ENCODE measurements around the gene ENDOV.

Gene ENDOV

GRCh38 chr17:80418589-80418988 is 3.6 kb downstream of the ENDOV start:
- no peak for DNase-seq (ENCODE audit: extremely low read depth, insufficient read length)
- no peaks in the 10 kb centered on the region; the same call in 1 of the 2 replicates for H3K36me3 ChIP-seq (ENCODE audit: control insufficient read depth, insufficient read depth, low read length)
- no peak overlapping the region for H3K4me3 ChIP-seq (replicated peaks; ENCODE audit: low read depth, low read length)
- no peak for TF ChIP-seq CTCF (IDR thresholded peaks at IDR 0.05; ENCODE audit: insufficient read depth, low read length, poor library complexity, severe bottlenecking)
- H3K27me3 ChIP-seq (replicated peaks; ENCODE audit: control insufficient read depth, insufficient read depth, low read length): no peaks in the 10 kb centered on the region

DNA sequence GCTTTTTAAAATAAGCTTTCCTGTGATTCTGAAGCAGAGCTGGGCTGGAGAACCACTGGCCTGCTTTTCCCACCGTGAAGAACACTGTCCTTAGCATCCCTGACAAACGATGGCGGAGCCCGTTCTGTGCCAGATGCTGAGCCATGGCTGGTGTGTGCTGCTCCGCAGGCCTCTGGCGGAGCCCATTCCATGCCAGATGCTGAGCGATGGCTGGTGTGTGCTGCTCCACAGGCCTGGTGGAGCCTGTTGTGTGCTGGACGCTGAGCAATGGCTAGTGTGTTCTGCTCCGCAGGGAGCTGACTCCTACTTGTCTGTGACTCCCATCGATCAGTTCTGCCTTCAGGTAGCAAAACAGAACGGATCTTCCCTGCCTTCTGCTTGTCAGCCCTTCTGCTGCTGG is 4.3 kb downstream of the ENDOV start:
- no peak overlapping the region for H3K4me3 ChIP-seq (replicated peaks; ENCODE audit: low read depth, low read length)
- no peaks in the 10 kb centered on the region for H3K27me3 ChIP-seq (replicated peaks; ENCODE audit: control insufficient read depth, insufficient read depth, low read length)
- TF ChIP-seq CTCF (IDR thresholded peaks at IDR 0.05; ENCODE audit: insufficient read depth, low read length, poor library complexity, severe bottlenecking): no peak
- no peaks in the 10 kb centered on the region; the same call in 1 of the 2 replicates for H3K36me3 ChIP-seq (ENCODE audit: control insufficient read depth, insufficient read depth, low read length)
- DNase-seq (ENCODE audit: extremely low read depth, insufficient read length): no peak

GRCh38 chr17:80421381-80422090 is 6.6 kb downstream of the ENDOV start:
- no peak for DNase-seq (ENCODE audit: extremely low read depth, insufficient read length)
- Histone ChIP-seq H3K36me3 (ENCODE audit: control insufficient read depth, insufficient read depth, low read length) (no peaks in the 10 kb centered on the region; the same call in 1 of the 2 replicates), H3K4me3 (replicated peaks; ENCODE audit: low read depth, low read length) (no peak overlapping the region), H3K27me3 (replicated peaks; ENCODE audit: control insufficient read depth, insufficient read depth, low read length) (no peaks in the 10 kb centered on the region)
- TF ChIP-seq CTCF (IDR thresholded peaks at IDR 0.05; ENCODE audit: insufficient read depth, low read length, poor library complexity, severe bottlenecking): no peak

GRCh38 chr17:80422276-80422675 is 7.3 kb downstream of the ENDOV start:
- DNase-seq (ENCODE audit: extremely low read depth, insufficient read length): no peak
- no peaks in the 10 kb centered on the region; the same call in 1 of the 2 replicates for H3K36me3 ChIP-seq (ENCODE audit: control insufficient read depth, insufficient read depth, low read length)
- H3K27me3 ChIP-seq (replicated peaks; ENCODE audit: control insufficient read depth, insufficient read depth, low read length): no peaks in the 10 kb centered on the region
- H3K4me3 ChIP-seq (replicated peaks; ENCODE audit: low read depth, low read length): no peak overlapping the region
- no peak for TF ChIP-seq CTCF (IDR thresholded peaks at IDR 0.05; ENCODE audit: insufficient read depth, low read length, poor library complexity, severe bottlenecking)

- no peak for DNase-seq (ENCODE audit: extremely low read depth, insufficient read length)
Observed at GRCh38 chr17:80422981-80423380, 8.0 kb downstream of the ENDOV start.

More at GRCh38 chr17:80422981-80423380, 8.0 kb downstream of the ENDOV start:
- no peaks in the 10 kb centered on the region for H3K36me3 ChIP-seq (ENCODE audit: control insufficient read depth, insufficient read depth, low read length)
- H3K4me3 ChIP-seq (replicated peaks; ENCODE audit: low read depth, low read length): no peak overlapping the region
- no peak for TF ChIP-seq CTCF (IDR thresholded peaks at IDR 0.05; ENCODE audit: insufficient read depth, low read length, poor library complexity, severe bottlenecking)
- no peaks in the 10 kb centered on the region for H3K27me3 ChIP-seq (replicated peaks; ENCODE audit: control insufficient read depth, insufficient read depth, low read length)

All from GM06990 (cell line).